Testis (tissue), 3 donors: ENCODE results near the gene SLC2A14. TPM values are rescaled to one million over a fixed set of nuclear protein-coding genes. Genes with fewer than 3 reads are reported as not detected.
"Not testable (repeated sequence)": the region's sequence is repeated elsewhere in the genome, so short reads cannot be mapped to it uniquely, and the experiment has no call there.

Experiments
- DNase-seq: peaks from one replicate; pipeline ENCODE4 v3.0.0-alpha.2; 2019
- H3K27ac ChIP-seq, 2 donors: fragments of 200-600 bp; sonication (generic); one replicate each; pipeline ENCODE4 v1.5.1; 2019
- H3K27me3 ChIP-seq: fragments of 200-600 bp; sonication (generic); one replicate; pipeline ENCODE4 v1.5.1; 2019
- H3K36me3 ChIP-seq: fragments of 200-600 bp; sonication (generic); one replicate; pipeline ENCODE4 v1.5.1; 2017; ENCODE audit warnings: low read depth; ENCODE audit errors: missing control alignments
- H3K4me1 ChIP-seq: fragments of 200-600 bp; sonication (generic); one replicate; pipeline ENCODE4 v1.5.1; 2019
- H3K4me3 ChIP-seq, 2 donors: fragments of 200-600 bp; sonication (generic); one replicate each; pipeline ENCODE4 v1.5.1; 2017 to 2019
- H3K9me3 ChIP-seq: fragments of 200-600 bp; sonication (generic); one replicate; pipeline ENCODE4 v1.5.1; 2017
- POLR2A ChIP-seq: fragments of 450-650 bp; IDR thresholded peaks from one replicate; pipeline ENCODE4 v1.6.1; 2017; ENCODE audit warnings: antibody characterized with exemption, mild to moderate bottlenecking, moderate library complexity
- WGBS, 2 donors: methylation state at CpG; one replicate each; pipeline ENCODE4 v1.1.5; 2018; 5-methylcytosine and 5-hydroxymethylcytosine counted together
- intact Hi-C: fragments of 100-400 bp; cut with DNase I; formaldehyde crosslinking; loops from one replicate; pipeline ENCODE4 v1.15.1; 2023; ENCODE audit warnings: low total_unique reads
- polyA plus RNA-seq: library from polyadenylated mRNA; stranded (reverse); fragments of 350-450 nt; fragmentation: Illumina TruSeq; extraction: RNeasy Lipid Tissue Mini Kit (QIAGEN cat#74804); gene quantifications from one replicate; pipeline ENCODE4 v1.2.3, GENCODE V29; 2014; ENCODE audit warnings: low read depth, low replicate concordance; ENCODE audit not compliant: insufficient read depth
- total RNA-seq, 2 donors: library from RNA; depleted of rRNA; stranded (reverse); fragments of >200 nt; gene quantifications; one replicate each; pipeline ENCODE4 v1.2.3, GENCODE V29; 2016
- TF ChIP-seq, protein P1 (sequence below), 3 experiments: fragments of 450-650 bp in 2 of 3; fragments of 200-600 bp in 1 of 3; sonication (generic) in 1 of 3; IDR thresholded peaks; one replicate each; pipeline ENCODE4 v1.5.1; 2016 to 2019; ENCODE audit warnings: antibody characterized with exemption in 3 of 3, mild to moderate bottlenecking in 2 of 3, moderate library complexity in 1 of 3

Gene SLC2A14
- total and polyA plus RNA-seq, 3 donors from 2014 or later: 51.5 to 203 (median 54.3) TPM

DNA sequence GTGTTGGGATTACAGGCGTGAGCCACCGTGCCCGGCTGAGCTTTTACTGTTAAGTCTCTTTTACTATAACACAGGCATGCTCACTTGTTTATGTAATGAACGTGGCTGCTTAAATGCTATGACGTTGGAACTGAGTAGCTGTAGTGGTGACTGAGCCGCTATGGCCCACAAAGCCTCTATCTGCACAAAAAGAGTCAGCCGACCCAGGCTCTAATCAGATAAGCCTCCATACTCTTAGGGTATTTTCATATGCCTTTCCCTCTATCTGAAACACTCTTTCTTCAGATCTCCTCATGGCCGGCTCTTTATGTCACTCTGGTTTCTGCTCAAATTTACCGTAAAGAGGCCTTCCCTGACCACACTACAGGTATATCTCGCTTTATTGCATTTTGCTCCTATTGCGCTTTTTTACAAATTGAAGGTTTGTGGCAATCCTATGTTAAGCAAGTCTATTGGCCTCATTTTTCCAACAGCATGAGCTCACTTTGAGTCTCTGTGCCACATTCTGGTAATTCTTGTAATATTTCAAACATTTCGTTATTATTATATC is 8.0 kb downstream of the SLC2A14 start:
- no peaks in the 10 kb centered on the region for H3K27me3 ChIP-seq
- H3K27ac ChIP-seq: no peak overlapping the region
- H3K36me3 ChIP-seq: no peaks in the 10 kb centered on the region
- H3K4me1 ChIP-seq: no peaks in the 10 kb centered on the region
- WGBS, 2 donors: 85 to 90% methylated on average over 12 of the region's 12 CpGs
- no peak for TF ChIP-seq POLR2A
- TF ChIP-seq, protein P1, sequence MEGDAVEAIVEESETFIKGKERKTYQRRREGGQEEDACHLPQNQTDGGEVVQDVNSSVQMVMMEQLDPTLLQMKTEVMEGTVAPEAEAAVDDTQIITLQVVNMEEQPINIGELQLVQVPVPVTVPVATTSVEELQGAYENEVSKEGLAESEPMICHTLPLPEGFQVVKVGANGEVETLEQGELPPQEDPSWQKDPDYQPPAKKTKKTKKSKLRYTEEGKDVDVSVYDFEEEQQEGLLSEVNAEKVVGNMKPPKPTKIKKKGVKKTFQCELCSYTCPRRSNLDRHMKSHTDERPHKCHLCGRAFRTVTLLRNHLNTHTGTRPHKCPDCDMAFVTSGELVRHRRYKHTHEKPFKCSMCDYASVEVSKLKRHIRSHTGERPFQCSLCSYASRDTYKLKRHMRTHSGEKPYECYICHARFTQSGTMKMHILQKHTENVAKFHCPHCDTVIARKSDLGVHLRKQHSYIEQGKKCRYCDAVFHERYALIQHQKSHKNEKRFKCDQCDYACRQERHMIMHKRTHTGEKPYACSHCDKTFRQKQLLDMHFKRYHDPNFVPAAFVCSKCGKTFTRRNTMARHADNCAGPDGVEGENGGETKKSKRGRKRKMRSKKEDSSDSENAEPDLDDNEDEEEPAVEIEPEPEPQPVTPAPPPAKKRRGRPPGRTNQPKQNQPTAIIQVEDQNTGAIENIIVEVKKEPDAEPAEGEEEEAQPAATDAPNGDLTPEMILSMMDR (IDR thresholded peaks at IDR 0.05): no peak
- intact Hi-C loops: no loop called here
- no peak for DNase-seq
- H3K9me3 ChIP-seq: no peaks in the 10 kb centered on the region
- H3K4me3 ChIP-seq: no peak overlapping the region

DNA sequence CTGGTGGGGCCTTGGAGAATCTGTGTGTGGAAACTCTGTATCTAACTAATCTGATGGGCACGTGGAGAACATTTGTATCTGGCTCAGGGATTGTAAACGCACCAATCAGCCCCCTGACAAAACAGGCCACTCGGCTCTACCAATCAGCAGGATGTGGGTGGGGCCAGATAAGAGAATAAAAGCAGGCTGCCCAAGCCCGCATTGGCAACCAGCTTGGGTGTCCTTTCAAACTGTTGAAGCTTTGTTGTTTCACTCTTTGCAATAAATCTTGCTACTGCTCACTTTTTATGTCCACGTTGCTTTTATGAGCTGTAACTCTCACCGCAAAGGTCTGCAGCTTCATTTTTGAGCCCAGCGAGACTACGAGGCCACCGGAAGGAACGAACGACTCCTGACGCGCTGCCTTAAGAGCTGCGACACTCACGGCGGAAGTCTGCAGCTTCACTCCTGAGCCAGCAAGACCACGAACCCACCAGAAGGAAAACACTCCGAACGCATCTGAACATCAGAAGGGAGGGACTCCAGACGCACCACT is 9.8 kb downstream of the SLC2A14 start:
- H3K36me3 ChIP-seq, H3K27me3 ChIP-seq, intact Hi-C loops, H3K4me3 ChIP-seq, H3K9me3 ChIP-seq, H3K27ac ChIP-seq, H3K4me1 ChIP-seq: not testable (repeated sequence)
- 65 to 70% methylated on average over 20 of the region's 20 CpGs for WGBS, 2 donors
- peak; percentile 66 for DNase-seq

DNA sequence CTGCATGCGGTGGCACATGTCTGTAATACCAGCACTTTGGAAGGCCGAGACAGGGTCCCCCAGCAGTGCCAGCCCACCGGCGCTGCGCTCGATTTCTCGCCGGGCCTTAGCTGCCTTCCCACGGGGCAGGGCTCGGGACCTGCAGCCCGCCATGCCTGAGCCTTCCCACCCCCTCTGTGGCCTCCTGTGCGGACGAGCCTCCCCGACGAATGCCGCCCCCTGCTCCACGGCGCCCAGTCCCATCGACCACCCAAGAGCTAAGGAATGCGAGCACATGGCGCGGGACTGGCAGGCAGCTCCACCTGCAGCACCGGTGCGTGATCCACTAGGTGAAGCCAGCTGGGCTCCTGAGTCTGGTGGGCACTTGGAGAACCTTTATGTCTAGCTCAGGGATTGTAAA is 10.4 kb downstream of the SLC2A14 start:
- H3K4me1 ChIP-seq, H3K9me3 ChIP-seq, H3K27me3 ChIP-seq, H3K27ac ChIP-seq, H3K36me3 ChIP-seq, DNase-seq, intact Hi-C loops, H3K4me3 ChIP-seq: not testable (repeated sequence)
- 37 to 83% methylated on average over 9 to 24 of the region's 24 CpGs for WGBS, 2 donors

DNA sequence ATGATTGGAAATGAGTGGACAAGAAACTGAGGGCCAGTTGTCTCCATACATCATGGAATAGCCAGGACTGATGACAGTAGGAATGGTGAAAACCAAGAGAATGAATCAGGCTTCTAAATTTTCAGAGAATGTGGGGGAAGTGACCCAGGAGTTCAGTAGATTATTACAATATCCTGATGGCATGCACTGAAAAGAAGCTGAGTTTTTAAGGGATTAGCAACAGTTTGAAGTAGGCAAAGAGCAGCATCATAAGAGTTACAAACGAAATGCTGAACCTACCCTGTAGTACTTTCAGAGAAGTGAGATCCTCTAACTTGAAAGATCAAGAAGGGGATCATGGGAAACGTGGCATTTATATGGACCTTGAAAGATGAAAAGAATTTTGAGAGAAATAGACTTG is 13.2 kb downstream of the SLC2A14 start:
- TF ChIP-seq, protein P1 (IDR thresholded peaks at IDR 0.05): no peak
- TF ChIP-seq POLR2A: no peak
- Histone ChIP-seq H3K4me3 (no peak overlapping the region), H3K4me1 (no peaks in the 10 kb centered on the region), H3K36me3 (no peaks in the 10 kb centered on the region), H3K27me3 (no peaks in the 10 kb centered on the region), H3K9me3 (no peaks in the 10 kb centered on the region), H3K27ac (no peak overlapping the region)
- intact Hi-C loops: loop anchor here (10.0 kb wide), 1 partner anchor 135 kb away; no protein-coding TSS in a partner anchor
- 30 to 34% methylated on average over 2 of the region's 2 CpGs for WGBS, 2 donors
- no peak for DNase-seq

DNA sequence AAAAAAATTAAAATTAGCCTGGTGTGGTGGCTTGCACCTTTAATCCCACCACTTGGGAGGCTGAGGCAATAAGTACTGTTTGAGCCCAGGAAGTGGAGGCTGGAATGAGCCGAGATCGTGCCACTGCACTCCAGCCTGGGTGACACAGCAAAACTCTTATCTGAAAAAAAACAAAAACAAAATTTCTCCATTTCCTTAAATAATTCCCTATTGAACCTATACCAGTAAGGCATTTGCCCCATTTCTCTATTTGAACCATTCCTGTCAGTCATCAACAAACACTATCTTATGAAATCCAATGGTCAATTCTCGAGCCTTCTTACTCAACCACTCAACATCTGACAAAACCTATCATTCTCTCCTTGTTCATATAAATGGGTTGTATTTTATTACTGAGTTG is 14.7 kb downstream of the SLC2A14 start:
- no peak for TF ChIP-seq POLR2A
- TF ChIP-seq, protein P1 (IDR thresholded peaks at IDR 0.05): no peak
- Histone ChIP-seq H3K27me3 (no peaks in the 10 kb centered on the region), H3K4me1 (no peaks in the 10 kb centered on the region), H3K36me3 (no peaks in the 10 kb centered on the region), H3K27ac (no peak overlapping the region), H3K9me3 (no peaks in the 10 kb centered on the region), H3K4me3 (no peak overlapping the region)
- intact Hi-C loops: loop anchor here (10.0 kb wide), 1 partner anchor 137 kb away; no protein-coding TSS in a partner anchor
- WGBS, 2 donors: 87 to 91% methylated on average over 3 of the region's 3 CpGs
- DNase-seq: no peak

DNA sequence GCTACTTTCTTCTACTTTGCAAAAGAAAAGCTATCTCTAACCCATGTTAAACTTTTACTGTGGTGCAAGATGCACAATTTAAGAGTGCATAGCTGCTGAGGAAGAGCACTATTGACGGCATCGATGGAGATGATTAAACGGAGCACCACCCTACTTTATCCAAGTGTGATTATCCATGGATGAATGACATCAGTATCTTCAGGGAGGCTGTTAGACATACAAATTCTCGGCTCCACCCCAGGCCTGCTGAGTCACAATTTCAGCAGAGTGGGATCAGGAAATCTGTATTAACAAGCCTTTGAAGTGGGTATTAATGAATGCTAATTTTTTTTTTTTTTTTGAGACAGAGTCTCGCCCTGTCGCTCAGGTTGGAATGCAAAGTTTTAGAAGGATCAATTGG is 16.2 kb downstream of the SLC2A14 start:
- Histone ChIP-seq H3K9me3 (no peaks in the 10 kb centered on the region), H3K4me3 (no peak overlapping the region), H3K4me1 (no peaks in the 10 kb centered on the region), H3K36me3 (no peaks in the 10 kb centered on the region), H3K27ac (no peak overlapping the region), H3K27me3 (no peaks in the 10 kb centered on the region)
- no peak for DNase-seq
- no peak for TF ChIP-seq POLR2A
- TF ChIP-seq, protein P1 (IDR thresholded peaks at IDR 0.05): no peak
- 89 to 92% methylated on average over 6 of the region's 6 CpGs for WGBS, 2 donors
- intact Hi-C loops: loop anchor here (10.0 kb wide), 1 partner anchor 138 kb away; no protein-coding TSS in a partner anchor
